ENCODE results near the gene RAB6B.

RAB6B gene

DNA sequence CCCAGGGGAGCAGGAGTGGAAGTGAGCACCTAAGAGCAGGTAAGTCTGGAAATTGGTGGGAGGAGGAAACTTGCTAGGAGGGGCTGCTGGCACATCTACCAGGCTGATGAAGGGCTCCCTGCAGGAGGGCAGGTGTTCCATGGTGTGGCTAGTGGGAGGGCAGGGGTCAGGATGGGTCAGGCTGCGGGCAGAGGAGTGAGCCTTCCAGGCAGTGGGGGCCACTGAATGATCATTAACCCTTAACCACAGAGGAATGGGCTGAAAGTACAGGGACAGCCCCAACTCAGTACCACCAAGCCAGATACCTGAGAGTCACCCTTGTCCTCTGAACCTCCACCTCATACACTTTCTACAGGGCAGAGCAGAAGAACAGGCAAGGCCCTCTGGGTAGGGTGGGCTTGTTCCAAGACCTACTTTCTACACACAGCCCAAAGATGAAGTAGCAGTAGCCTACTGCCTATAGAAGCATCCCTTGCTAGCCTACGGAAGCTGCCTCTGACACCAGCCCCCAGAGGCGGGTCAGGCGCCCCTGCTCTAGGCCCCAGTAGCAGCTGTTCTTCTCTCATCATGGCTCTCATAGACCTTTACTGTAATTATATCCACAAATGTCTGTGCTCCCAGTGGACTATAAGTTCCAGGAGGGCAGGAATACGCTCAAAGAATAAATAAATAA is 4.6 kb downstream of the RAB6B start:
- Histone ChIP-seq H3K4me1 (ENCODE audit: control insufficient read depth, insufficient read depth, low read length) (no peaks in the 10 kb centered on the region), H3K9ac (ENCODE audit: low read depth, low read length) (no peak overlapping the region), H3K36me3 (ENCODE audit: insufficient read depth, low read length) (no peaks in the 10 kb centered on the region), H3K4me2 (ENCODE audit: low read length) (no peak overlapping the region), H3K9me3 (replicated peaks; ENCODE audit: low read length) (no peaks in the 10 kb centered on the region), H3K4me3 (ENCODE audit: low read length) (no peak overlapping the region), H3K27me3 (ENCODE audit: control insufficient read depth, insufficient read depth, low read length) (peaks cover 40% of the 10 kb centered on the region)

- Histone ChIP-seq H3K9ac (ENCODE audit: low read depth, low read length) (no peak overlapping the region), H3K4me3 (ENCODE audit: low read length) (no peak overlapping the region), H3K36me3 (ENCODE audit: insufficient read depth, low read length) (no peaks in the 10 kb centered on the region), H3K9me3 (replicated peaks; ENCODE audit: low read length) (no peaks in the 10 kb centered on the region), H3K4me1 (ENCODE audit: control insufficient read depth, insufficient read depth, low read length) (no peaks in the 10 kb centered on the region), H3K27me3 (ENCODE audit: control insufficient read depth, insufficient read depth, low read length) (peaks cover 47% of the 10 kb centered on the region), H3K4me2 (ENCODE audit: low read length) (no peak overlapping the region)
Observed at GRCh38 chr3:133890037-133890436, 5.6 kb downstream of the RAB6B start.

DNA sequence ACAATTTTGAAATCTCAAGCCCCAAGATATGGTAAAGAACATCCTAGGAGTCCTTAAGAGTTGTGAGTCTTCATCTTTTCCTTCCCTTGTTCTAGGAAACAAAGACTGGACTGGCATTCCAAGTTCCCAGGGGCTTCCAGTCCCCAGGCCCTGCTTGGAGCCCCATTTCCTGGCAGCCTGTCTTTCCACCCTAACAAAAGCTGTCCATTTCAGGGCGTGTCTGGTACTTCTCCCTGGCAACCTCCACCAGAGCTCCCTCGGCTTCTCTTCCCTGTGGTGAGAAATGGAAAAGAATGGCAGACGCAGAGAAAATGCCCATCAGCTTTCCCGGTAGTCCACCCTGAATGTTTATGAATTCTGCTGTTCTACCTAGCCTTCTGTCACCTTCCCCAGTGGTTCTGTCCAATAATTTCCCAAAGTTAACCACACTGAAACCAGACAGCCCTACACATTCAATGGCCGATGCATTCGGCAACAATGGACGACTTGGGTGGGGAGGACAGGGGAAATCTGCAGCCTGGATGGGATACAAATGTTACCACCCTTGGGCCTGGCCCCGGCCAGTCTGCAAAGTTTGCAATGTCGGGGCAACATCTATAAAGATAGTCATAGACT is 6.8 kb downstream of the RAB6B start:
- no peaks in the 10 kb centered on the region for H3K36me3 ChIP-seq (ENCODE audit: insufficient read depth, low read length)
- peaks cover 47% of the 10 kb centered on the region for H3K27me3 ChIP-seq (ENCODE audit: control insufficient read depth, insufficient read depth, low read length)
- H3K4me2 ChIP-seq (ENCODE audit: low read length), result no peak overlapping the region
- no peak overlapping the region for H3K9ac ChIP-seq (ENCODE audit: low read depth, low read length)
- no peaks in the 10 kb centered on the region for H3K9me3 ChIP-seq (replicated peaks; ENCODE audit: low read length)
- no peak overlapping the region for H3K4me3 ChIP-seq (ENCODE audit: low read length)
- no peaks in the 10 kb centered on the region for H3K4me1 ChIP-seq (ENCODE audit: control insufficient read depth, insufficient read depth, low read length)

- Histone ChIP-seq H3K36me3 (ENCODE audit: insufficient read depth, low read length) (no peaks in the 10 kb centered on the region), H3K4me1 (ENCODE audit: control insufficient read depth, insufficient read depth, low read length) (no peaks in the 10 kb centered on the region), H3K4me2 (ENCODE audit: low read length) (no peak overlapping the region), H3K9ac (ENCODE audit: low read depth, low read length) (no peak overlapping the region), H3K4me3 (ENCODE audit: low read length) (no peak overlapping the region), H3K27me3 (ENCODE audit: control insufficient read depth, insufficient read depth, low read length) (peaks cover 46% of the 10 kb centered on the region), H3K9me3 (replicated peaks; ENCODE audit: low read length) (no peaks in the 10 kb centered on the region)
Observed at GRCh38 chr3:133887803-133888703, 7.6 kb downstream of the RAB6B start.

- Histone ChIP-seq H3K9ac (ENCODE audit: low read depth, low read length) (no peak overlapping the region), H3K36me3 (ENCODE audit: insufficient read depth, low read length) (no peaks in the 10 kb centered on the region), H3K4me1 (ENCODE audit: control insufficient read depth, insufficient read depth, low read length) (no peaks in the 10 kb centered on the region), H3K4me2 (ENCODE audit: low read length) (no peak overlapping the region), H3K9me3 (replicated peaks; ENCODE audit: low read length) (no peaks in the 10 kb centered on the region), H3K4me3 (ENCODE audit: low read length) (no peak overlapping the region), H3K27me3 (ENCODE audit: control insufficient read depth, insufficient read depth, low read length) (peaks cover 42% of the 10 kb centered on the region)
Observed at GRCh38 chr3:133887074-133887802, 8.4 kb downstream of the RAB6B start.

DNA sequence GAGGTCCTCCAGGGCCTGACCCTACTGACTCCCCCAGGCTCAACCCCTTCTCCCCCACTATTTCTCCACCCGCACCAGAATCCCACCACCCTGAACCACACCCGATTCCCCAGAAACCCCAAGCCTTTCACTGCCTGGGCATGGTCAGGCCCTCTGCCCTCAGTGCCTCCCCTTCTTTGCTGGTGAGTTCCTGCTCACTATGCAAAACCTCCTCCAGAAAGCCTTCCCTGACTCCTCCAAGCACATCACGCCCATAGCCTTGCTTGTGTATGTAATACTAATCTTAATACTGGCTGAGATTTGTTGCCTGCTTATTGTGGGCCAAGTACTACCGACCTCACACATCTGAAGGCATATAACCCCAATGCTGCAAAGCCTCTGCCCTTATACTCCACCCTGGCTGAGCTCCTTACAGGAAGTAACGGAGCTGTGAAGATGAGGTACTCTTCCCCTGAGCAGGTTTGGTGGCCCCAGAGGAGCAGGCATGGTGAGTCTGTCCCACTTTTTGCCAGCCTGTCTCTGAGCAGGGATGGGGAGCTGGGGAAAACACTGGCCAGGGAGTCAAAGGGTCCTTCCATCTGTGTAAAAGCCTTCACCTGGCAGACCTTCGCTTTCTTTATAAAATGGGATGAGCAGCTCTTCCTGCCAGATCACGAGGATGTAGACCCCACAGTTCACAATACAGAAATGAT is 9.5 kb downstream of the RAB6B start:
- no peak overlapping the region for H3K4me2 ChIP-seq (ENCODE audit: low read length)
- H3K36me3 ChIP-seq (ENCODE audit: insufficient read depth, low read length), result no peaks in the 10 kb centered on the region
- peaks cover 39% of the 10 kb centered on the region for H3K27me3 ChIP-seq (ENCODE audit: control insufficient read depth, insufficient read depth, low read length)
- H3K4me1 ChIP-seq (ENCODE audit: control insufficient read depth, insufficient read depth, low read length), result no peaks in the 10 kb centered on the region
- H3K9me3 ChIP-seq (replicated peaks; ENCODE audit: low read length), result no peaks in the 10 kb centered on the region
- H3K4me3 ChIP-seq (ENCODE audit: low read length), result no peak overlapping the region
- H3K9ac ChIP-seq (ENCODE audit: low read depth, low read length), result no peak overlapping the region

GRCh38 chr3:133884887-133885711 is 10.6 kb downstream of the RAB6B start:
- Histone ChIP-seq H3K36me3 (ENCODE audit: insufficient read depth, low read length) (no peaks in the 10 kb centered on the region), H3K4me2 (ENCODE audit: low read length) (no peak overlapping the region), H3K27me3 (ENCODE audit: control insufficient read depth, insufficient read depth, low read length) (peaks cover 34% of the 10 kb centered on the region), H3K4me3 (ENCODE audit: low read length) (no peak overlapping the region), H3K4me1 (ENCODE audit: control insufficient read depth, insufficient read depth, low read length) (no peaks in the 10 kb centered on the region), H3K9ac (ENCODE audit: low read depth, low read length) (no peak overlapping the region), H3K9me3 (replicated peaks; ENCODE audit: low read length) (no peaks in the 10 kb centered on the region)

DNA sequence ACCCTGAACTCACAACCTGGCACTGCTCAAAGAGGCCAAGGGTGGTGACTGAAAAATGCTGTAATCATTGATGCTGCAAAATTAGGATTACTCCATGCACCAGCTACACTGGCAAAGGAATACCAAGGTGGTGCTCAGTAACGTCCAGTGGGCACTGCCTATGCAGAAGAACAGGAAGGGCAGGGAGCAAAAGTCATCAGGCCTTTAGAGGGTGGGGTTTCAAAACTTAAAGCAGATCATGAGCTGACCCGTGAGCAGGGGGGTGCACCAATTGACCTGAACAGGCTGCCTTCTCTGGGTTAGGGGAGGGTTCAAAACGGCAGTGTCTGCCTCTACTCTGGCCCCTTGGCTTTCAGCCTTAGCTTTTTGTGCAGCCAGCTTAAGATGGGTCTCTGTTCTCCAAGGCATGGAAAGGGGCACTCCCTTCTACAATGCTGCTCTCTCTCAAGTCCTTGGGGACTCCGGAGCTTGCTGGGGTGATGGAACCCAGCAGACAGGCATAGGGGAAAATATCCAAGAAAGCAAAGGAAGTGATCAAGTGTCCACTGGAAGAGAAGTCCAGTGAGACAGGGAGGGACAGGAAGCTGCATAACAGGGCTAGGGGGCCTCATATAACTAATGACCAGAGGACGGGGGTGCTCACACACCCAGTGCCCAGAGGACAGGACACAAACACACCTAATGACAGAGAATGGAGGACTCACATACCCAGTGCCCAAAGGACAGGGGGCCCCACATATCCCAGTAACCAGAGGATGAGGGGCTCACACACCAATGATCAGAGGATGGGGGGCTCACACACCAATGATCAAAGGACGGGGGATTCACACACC is 11.4 kb downstream of the RAB6B start:
- Histone ChIP-seq H3K4me2 (ENCODE audit: low read length) (no peak overlapping the region), H3K9me3 (replicated peaks; ENCODE audit: low read length) (no peaks in the 10 kb centered on the region), H3K36me3 (ENCODE audit: insufficient read depth, low read length) (no peaks in the 10 kb centered on the region), H3K9ac (ENCODE audit: low read depth, low read length) (no peak overlapping the region), H3K4me1 (ENCODE audit: control insufficient read depth, insufficient read depth, low read length) (no peaks in the 10 kb centered on the region), H3K4me3 (ENCODE audit: low read length) (no peak overlapping the region), H3K27me3 (ENCODE audit: control insufficient read depth, insufficient read depth, low read length) (peaks cover 34% of the 10 kb centered on the region)

- H3K36me3 ChIP-seq (ENCODE audit: insufficient read depth, low read length), result no peaks in the 10 kb centered on the region
- no peak overlapping the region for H3K9ac ChIP-seq (ENCODE audit: low read depth, low read length)
- peaks cover 34% of the 10 kb centered on the region for H3K27me3 ChIP-seq (ENCODE audit: control insufficient read depth, insufficient read depth, low read length)
- H3K4me1 ChIP-seq (ENCODE audit: control insufficient read depth, insufficient read depth, low read length), result no peaks in the 10 kb centered on the region
- no peak overlapping the region for H3K4me3 ChIP-seq (ENCODE audit: low read length)
- no peak overlapping the region for H3K4me2 ChIP-seq (ENCODE audit: low read length)
- no peaks in the 10 kb centered on the region for H3K9me3 ChIP-seq (replicated peaks; ENCODE audit: low read length)
Observed at GRCh38 chr3:133883641-133884040, 12.0 kb downstream of the RAB6B start.

All from skeletal muscle satellite cell (primary cell).